ENCODE data around the gene SMYD3.

The SMYD3 gene

GRCh38 chr1:246178717-246179311 lies 328.3 kb downstream of the SMYD3 start:
- DNase-seq (ENCODE audit: low read depth): no peak
- no peak overlapping the region for H3K4me3 ChIP-seq (ENCODE audit: low read depth, low read length)
- TF ChIP-seq CTCF (IDR thresholded peaks at IDR 0.05; ENCODE audit: insufficient read depth, low read depth, low read length, missing control alignments): no peak

DNA sequence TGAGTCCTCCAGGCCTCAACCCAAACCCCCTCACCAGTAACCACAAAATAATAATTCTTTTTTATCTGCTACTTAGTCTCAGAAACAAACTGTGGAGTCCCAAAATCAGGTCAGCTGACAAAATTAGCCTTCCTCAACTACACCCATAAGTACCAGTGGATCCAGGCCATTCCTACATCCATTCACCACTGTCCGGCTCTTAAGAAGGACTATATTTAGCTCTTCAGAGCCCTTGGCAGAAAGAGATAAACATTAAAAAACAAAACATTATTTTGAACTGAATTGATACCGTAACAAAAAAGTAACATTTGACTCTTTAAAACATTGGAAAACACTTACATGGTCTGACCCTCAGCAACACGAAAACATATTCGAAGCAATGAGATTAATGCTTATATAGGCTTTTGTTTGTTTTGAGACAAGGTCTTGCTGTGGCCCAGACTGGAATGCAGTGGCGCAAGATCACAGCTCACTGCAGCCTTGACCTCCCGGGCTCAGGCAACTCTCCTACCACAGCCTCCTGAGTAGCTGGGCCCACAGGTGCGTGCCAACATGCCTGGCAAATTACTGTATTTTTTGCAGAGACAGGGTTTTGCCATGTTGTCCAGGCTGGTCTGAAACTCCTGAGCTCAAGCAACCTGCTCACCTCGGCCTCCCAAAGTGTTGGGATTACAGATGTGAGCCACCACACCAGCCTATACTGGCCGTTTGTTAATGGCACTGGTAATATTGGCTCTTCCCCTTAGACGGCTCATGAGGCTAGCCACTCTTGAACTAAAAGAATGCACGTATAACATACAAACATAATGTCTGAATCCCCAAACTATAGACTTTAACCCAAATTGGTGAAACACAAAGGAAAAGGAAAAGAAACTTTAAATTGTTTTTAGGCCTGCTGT lies 330.7 kb downstream of the SMYD3 start:
- no peak for DNase-seq (ENCODE audit: low read depth)
- H3K4me3 ChIP-seq (ENCODE audit: low read depth, low read length): no peak overlapping the region
- TF ChIP-seq CTCF (IDR thresholded peaks at IDR 0.05; ENCODE audit: insufficient read depth, low read depth, low read length, missing control alignments): no peak

DNA sequence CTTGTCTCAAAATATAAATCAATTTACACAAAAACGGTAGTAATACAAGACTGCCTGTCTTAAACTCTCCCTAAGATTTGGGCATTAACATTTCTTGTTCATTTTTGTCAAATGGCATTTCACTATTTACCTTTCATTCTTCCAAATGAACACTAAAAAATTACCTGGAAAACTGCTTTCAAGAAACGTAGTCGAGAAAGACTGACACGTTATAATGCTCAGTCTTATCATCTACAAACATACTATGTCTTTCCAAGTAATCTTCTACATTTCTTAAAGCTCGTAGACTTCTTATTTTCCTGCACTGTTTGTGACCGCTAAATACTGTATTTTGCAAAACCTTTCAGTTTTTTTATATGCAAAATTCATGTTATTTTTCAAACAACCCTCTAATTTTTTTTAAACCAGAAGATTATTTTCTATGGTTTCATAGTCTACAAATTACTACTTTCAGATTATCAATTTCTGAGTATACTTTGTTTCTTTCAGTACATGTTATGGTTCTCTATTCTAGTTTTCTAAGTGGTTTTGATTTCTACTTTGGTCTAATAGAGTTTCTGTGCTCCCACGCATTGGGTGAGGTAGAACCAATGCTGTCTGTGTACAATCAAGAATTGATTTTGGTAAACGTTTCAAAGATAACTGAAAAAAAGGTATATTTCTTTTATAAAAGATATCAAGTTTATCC lies 336.4 kb downstream of the SMYD3 start:
- DNase-seq (ENCODE audit: low read depth): peak; percentile 38
- TF ChIP-seq CTCF (IDR thresholded peaks at IDR 0.05; ENCODE audit: insufficient read depth, low read depth, low read length, missing control alignments): no peak
- H3K4me3 ChIP-seq (ENCODE audit: low read depth, low read length): no peak overlapping the region

DNA sequence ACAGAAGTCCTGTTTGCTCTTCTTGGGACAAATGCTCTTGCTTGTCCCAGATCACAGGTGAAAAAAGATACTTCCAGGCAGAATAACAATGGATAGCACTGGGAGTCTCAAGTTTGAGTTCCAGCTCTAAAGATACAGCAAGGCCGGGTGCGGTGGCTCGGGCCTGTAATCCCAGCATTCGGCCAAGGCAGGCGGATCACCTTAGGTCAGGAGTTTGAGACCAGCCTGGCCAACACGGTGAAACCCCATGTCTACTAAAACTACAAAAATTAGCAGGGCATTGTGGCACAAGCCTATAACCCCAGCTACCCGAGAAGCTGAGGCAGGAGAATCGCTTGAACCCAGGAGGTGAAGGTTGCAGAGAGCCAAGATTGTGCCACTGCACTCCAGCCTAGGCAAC lies 337.6 kb downstream of the SMYD3 start:
- DNase-seq (ENCODE audit: low read depth): no peak
- no peak overlapping the region for H3K4me3 ChIP-seq (ENCODE audit: low read depth, low read length)
- TF ChIP-seq CTCF (IDR thresholded peaks at IDR 0.05; ENCODE audit: insufficient read depth, low read depth, low read length, missing control alignments): no peak

- DNase-seq (ENCODE audit: low read depth): no peak
- TF ChIP-seq CTCF (IDR thresholded peaks at IDR 0.05; ENCODE audit: insufficient read depth, low read depth, low read length, missing control alignments): no peak
Observed at GRCh38 chr1:246169019-246169418, 338.1 kb downstream of the SMYD3 start.

DNA sequence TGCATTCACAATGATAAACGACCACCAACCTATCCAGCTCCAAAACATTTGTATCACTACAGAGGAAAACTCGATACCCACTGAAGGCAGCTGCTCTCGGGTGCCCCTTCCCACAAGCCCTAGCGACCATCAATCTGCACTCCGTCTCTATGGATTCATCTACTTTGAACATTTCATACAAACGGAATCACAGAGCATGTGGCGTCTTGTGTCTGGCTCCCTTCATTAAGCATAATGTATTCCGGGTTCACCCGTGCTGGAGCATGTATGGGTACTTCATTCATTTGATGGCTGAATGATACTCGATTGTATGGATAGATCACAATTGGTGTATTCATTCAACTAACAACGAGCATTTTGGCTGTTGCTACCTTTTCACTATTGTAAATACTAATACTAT lies 340.2 kb downstream of the SMYD3 start:
- TF ChIP-seq CTCF (IDR thresholded peaks at IDR 0.05; ENCODE audit: insufficient read depth, low read depth, low read length, missing control alignments): no peak
- H3K4me3 ChIP-seq (ENCODE audit: low read depth, low read length): no peak overlapping the region
- DNase-seq (ENCODE audit: low read depth): no peak

More at GRCh38 chr1:246169019-246169418, 338.1 kb downstream of the SMYD3 start:
- no peak overlapping the region for H3K4me3 ChIP-seq (ENCODE audit: low read depth, low read length)
